GM19193 (cell line): Measurements from ENCODE around the gene OBP2B.
A peak's percentile ranks its signal among the peaks of the same experiment; 100 is the strongest.

Experiments used
- POLR2A ChIP-seq: IDR thresholded peaks from 4 replicates; pipeline ENCODE4 v1.6.1; 2011; ENCODE audit not compliant: insufficient read depth, insufficient read length; ENCODE audit errors: extremely low read depth

The OBP2B gene

GRCh38 chr9:133171161-133171961 is 37.7 kb downstream of the OBP2B start:
- TF ChIP-seq POLR2A = no peak

DNA sequence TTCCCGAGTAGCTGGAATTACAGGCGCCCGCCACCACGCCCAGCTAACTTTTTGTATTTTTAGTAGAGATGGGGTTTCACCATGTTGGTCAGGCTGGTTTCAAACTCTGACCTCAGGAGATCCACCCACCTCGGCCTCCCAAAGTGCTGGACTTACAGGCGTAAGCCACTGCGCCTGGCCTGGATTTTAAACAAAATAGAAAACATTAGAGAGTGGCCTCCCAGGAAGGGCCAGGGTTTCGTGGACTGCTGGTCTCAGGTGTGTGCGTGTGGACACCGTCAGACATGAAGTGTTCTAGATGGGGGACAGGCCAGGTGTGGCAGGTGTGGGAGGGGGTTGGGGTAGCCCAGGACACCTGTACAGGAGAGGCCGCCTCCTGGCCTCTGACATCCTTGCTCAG is 38.3 kb downstream of the OBP2B start:
- TF ChIP-seq POLR2A = no peak

GRCh38 chr9:133169102-133169501 is 39.9 kb downstream of the OBP2B start:
- no peak for TF ChIP-seq POLR2A

DNA sequence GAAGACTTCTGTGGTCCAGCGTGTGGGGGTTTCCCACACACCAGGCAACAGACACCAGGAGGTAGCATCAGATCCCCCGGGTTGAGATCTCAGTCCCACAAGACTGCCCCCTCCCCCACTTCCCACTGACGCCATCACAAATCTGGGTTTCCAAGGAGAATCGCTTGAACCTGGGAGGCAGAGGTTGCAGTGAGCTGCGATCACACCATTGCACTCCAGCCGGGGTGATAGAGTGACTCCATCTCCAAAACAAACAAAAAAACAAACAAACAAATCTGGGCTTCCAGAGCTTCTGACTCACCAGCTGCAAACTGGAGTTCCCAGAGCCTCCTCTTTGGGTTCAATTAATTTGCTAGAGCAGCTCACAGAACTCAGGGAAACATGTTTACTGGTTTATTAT is 40.6 kb downstream of the OBP2B start:
- no peak for TF ChIP-seq POLR2A

DNA sequence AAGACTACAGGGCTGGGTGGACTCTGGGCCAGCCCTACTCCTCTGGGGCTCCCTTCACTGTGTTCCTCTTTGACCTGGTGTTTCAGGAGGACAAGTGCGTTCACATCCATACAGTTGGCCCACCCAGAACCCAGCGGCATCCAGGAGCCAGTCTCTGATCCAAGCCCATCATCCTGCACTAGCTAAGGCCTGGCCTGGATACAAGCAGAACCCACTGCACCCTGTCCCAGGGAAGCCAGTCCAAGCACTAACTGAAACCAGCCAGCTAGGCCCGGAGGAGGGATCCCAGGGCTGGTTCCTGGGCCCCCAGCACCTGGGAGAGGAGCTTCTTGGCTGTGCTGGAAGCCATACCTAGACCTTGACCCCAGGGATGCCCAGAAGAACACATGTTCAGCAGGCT is 41.3 kb downstream of the OBP2B start:
- TF ChIP-seq POLR2A = no peak

DNA sequence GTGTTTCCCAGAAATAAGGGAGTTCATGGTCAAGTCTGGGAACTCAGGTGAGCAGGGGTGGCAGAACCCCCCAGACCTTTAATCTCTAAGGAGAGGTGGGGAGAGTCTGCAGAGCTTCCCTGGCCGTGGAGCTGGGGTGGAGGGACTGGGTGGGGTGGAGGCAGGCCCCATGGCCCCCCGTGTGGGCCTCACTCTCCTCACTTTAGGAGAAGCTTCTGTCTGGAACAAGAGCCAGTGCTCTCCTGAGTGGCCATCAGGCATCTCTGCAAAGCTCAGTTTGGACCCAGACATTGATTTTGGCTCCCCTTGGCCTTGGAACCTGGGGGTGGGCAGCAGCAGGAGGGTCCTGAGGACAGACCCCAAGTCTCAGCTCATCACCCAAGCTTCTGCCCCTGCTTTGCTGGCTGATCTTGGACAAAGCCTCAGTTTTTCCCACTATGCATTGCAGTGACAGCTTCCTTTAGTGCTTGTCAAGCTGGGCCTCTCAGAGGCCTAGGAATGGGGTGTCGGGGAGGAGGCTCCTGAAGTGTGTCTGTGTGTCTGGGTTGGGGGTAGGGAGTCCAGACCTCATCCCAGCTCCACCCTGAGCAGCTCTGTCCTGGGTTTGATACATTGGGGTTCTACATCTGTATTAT is 41.8 kb downstream of the OBP2B start:
- no peak for TF ChIP-seq POLR2A

- TF ChIP-seq POLR2A = no peak
Observed at GRCh38 chr9:133166392-133166791, 42.7 kb downstream of the OBP2B start.

DNA sequence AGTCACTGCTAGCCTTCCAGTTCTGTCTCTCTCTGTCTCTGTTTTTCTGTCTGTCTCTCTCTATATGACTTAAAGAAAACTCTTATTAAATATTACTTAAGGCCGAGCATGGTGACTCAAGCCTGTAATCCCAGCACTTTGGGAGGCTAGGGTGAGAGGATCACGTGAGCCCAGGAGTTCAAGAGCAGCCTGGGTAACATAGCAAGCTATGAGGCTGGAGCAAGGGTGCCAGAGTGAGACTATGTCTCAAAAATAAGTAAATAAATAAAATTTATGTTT is 43.7 kb downstream of the OBP2B start:
- no peak for TF ChIP-seq POLR2A

DNA sequence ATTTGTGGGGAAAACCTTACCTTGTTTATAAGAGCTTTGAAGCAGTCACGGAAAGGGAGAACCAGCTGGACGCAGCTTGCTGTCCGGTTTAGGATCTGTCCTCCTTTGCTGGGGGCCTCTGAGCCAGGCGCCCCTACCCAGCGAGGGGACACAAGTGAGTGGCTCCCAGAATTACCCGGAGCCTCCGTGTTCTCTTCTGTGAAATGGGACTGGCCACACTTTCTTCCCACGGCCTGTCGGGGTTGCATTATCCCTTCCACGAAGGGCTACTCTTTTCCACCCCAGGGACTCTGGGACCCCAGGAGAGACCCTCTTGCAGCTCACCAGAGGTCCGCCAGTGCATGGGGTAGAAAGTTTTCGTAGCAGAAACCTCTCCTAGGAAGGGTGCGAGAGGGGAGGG is 44.9 kb downstream of the OBP2B start:
- TF ChIP-seq POLR2A = no peak

DNA sequence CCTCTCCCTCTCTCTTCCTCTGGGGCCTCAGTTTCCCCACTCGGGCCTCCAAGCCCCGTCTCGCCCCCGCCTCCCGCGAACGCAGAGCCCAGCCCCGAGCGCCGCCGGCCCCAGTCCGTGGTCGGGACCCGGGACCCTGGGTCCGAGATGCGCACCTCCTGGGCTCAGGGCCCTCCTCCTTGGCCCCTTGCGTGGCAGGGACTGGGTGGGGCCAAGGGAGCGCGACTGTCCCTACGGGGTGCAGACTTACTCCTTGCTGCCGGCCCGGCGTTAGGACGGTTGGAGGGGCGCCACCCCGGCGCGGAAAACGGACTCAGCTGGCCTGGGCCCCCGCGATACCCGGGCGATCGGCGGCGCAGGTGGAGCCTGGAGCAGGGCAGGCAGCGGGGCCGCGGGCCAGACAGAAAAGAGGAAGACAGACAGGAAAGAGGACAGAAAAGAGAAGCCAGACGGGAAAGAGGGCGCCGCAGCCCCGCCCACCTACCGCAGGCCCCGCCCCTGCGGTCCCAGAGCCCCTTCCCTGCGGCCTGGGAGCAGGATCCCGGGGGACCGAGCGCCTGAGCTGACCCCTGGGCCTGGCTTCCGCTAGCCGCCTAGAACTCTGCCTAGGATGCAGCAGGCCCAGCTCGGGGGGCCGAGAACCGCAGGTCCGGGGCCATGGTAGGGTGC is 45.4 kb downstream of the OBP2B start, which contains the start of gene GBGT1:
TSS of gene GBGT1 (minus strand) at position 411 of the 669 bp plus-strand sequence. CDS start 1,502 bp downstream, outside the sequence.
- peak; percentile 47 for TF ChIP-seq POLR2A

- no peak for TF ChIP-seq POLR2A
Observed at GRCh38 chr9:133162861-133163503, 46.1 kb downstream of the OBP2B start.

DNA sequence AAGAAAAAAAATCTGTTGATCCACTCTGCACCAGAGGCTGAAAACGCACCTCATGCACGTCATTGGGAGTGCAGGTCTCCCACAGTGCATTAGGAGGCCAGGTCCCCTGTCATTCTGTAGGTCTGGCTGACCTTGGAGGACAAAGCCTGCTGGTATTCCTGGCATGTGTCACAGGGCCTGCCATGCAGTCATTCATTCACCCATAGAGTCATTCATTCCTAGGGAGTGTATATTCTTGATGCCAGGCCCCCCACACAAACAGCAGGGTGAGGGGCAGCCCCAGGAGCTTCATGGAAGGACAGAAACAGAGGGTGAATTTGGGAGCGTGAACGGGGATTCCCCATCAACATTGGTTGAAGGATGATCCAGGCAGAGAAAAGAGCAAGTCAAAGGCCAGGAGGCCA is 47.5 kb downstream of the OBP2B start:
- TF ChIP-seq POLR2A = no peak

DNA sequence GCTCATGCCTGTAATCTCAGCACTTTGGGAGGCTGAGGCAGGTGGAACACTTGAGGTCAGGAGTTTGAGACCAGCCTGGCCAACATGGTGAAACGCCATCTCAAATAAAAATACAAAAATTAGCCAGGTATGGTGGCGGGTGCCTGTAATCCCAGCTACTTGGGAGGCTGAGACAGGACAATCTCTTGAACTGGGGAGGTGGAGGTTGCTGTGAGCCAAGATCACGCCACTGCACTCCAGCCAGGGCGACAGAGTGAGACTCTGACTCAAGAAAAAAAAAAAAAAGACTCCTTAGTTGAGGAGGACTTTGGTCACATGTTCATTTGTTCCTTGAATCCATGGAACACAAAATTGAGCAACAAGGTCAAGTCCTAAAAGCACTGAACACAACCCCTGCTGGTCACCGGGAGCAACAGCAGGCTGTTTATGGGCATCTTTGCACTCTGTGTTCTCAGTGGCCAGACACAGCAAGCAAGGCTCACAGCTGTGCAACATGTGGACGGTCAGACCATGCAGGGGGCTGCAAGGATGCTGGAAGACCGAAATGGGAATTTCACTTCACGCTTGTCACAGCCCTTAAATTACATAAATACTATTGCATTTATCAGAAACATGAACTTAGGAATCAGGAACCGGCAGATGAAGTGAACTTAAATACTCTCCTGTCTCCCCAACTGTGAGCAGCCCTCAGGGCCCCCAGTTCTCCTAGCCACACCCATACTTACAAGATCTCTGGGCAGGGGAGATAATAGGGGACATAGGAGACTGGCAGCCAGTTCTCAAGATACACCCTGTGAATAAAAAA is 48.1 kb downstream of the OBP2B start:
- no peak for TF ChIP-seq POLR2A

GRCh38 chr9:133158695-133159094 is 50.4 kb downstream of the OBP2B start:
- no peak for TF ChIP-seq POLR2A
